HepG2 (cell line): ENCODE data around the gene CISD1. TPM values are rescaled to one million over a fixed set of nuclear protein-coding genes. Genes with fewer than 3 reads are reported as not detected.

Source experiments
- BCL3 ChIP-seq: sonication (generic); formaldehyde crosslinking; IDR thresholded peaks from 2 replicates; pipeline ENCODE4 v1.5.1; 2020; ENCODE audit warnings: mild to moderate bottlenecking, missing genetic modification reagents, moderate library complexity
- CCDC6 ChIP-seq: sonication (generic); formaldehyde crosslinking; IDR thresholded peaks from 2 replicates; pipeline ENCODE4 v1.8.1; 2022; ENCODE audit warnings: mild to moderate bottlenecking, missing genetic modification reagents, moderate library complexity
- CTCF ChIP-seq: sonication (generic); formaldehyde crosslinking; IDR thresholded peaks from 2 replicates; pipeline ENCODE4 v1.5.0; 2020; ENCODE audit warnings: mild to moderate bottlenecking, missing genetic modification reagents, moderate library complexity
- E2F1 ChIP-seq: sonication (generic); formaldehyde crosslinking; IDR thresholded peaks from 2 replicates; pipeline ENCODE4 v1.5.0; 2020; ENCODE audit warnings: missing genetic modification reagents
- HMGXB4 ChIP-seq, 2 experiments: sonication (generic) in 1 of 2; formaldehyde crosslinking in 1 of 2; IDR thresholded peaks; 2 replicates each; pipeline versions ENCODE4 v1.4.0 to v1.6.1; 2018 to 2020; ENCODE audit warnings: missing genetic modification reagents in 2 of 2, borderline replicate concordance in 1 of 2, low read depth in 1 of 2, mild to moderate bottlenecking in 1 of 2, missing biosample characterization in 1 of 2
- MIER2 ChIP-seq: IDR thresholded peaks from 2 replicates; pipeline ENCODE4 v1.6.1; 2016; ENCODE audit warnings: missing biosample characterization, missing genetic modification reagents
- MYPOP ChIP-seq: sonication (generic); formaldehyde crosslinking; IDR thresholded peaks from 2 replicates; pipeline ENCODE4 v1.8.1; 2023; ENCODE audit warnings: mild to moderate bottlenecking, moderate library complexity, missing genetic modification reagents
- PPARG ChIP-seq: conservative IDR thresholded peaks from 2 replicates; pipeline ENCODE4 v1.6.1; 2016; ENCODE audit warnings: missing biosample characterization, missing genetic modification reagents
- REXO4 ChIP-seq: sonication (generic); formaldehyde crosslinking; IDR thresholded peaks from 2 replicates; pipeline ENCODE4 v1.8.0; 2022; ENCODE audit warnings: missing genetic modification reagents, mild to moderate bottlenecking, borderline replicate concordance
- TAF15 ChIP-seq: fragments of 200-400 bp; formaldehyde crosslinking; IDR thresholded peaks from one replicate; pipeline ENCODE4 v1.6.1; 2018; ENCODE audit warnings: mild to moderate bottlenecking, low read depth, low read length; ENCODE audit not compliant: poor library complexity, severe bottlenecking
- TBX3 ChIP-seq: fragments of 450-650 bp; IDR thresholded peaks from 2 replicates; pipeline ENCODE4 v1.6.1; 2017; ENCODE audit warnings: antibody characterized with exemption, mild to moderate bottlenecking, inconsistent platforms, borderline replicate concordance
- ZNF329 ChIP-seq: sonication (generic); formaldehyde crosslinking; IDR thresholded peaks from 2 replicates; pipeline ENCODE4 v1.9.0; 2021; ENCODE audit warnings: low read depth, mild to moderate bottlenecking, missing genetic modification reagents
- ZNF354B ChIP-seq: sonication (generic); formaldehyde crosslinking; IDR thresholded peaks from 2 replicates; pipeline ENCODE4 v1.8.0; 2022; ENCODE audit warnings: mild to moderate bottlenecking, missing genetic modification reagents
- ZNF484 ChIP-seq: sonication (generic); formaldehyde crosslinking; IDR thresholded peaks from 2 replicates; pipeline ENCODE4 v1.5.1; 2020; ENCODE audit warnings: mild to moderate bottlenecking, low read depth, missing genetic modification reagents, borderline replicate concordance
- ZNF556 ChIP-seq: sonication (generic); formaldehyde crosslinking; IDR thresholded peaks from 2 replicates; pipeline ENCODE4 v1.4.0; 2020; ENCODE audit warnings: mild to moderate bottlenecking, missing genetic modification reagents, borderline replicate concordance
- ZUFSP ChIP-seq: sonication (generic); formaldehyde crosslinking; IDR thresholded peaks from 2 replicates; pipeline ENCODE4 v1.9.0; 2021; ENCODE audit warnings: missing genetic modification reagents, mild to moderate bottlenecking, borderline replicate concordance
- polyA plus RNA-seq, 8 experiments: library from polyadenylated mRNA; depleted of rRNA in 3 of 8; stranded (reverse) in 7 of 8; unstranded in 1 of 8; fragments of >200 nt; fragmentation: Illumina TruSeq in 4 of 8; extraction: Trizol in 4 of 8; gene quantifications; 2 replicates each; pipeline versions ENCODE4 v1.2.1 to v1.2.3, GENCODE V29; 2011 to 2016; ENCODE audit warnings: low read depth in 4 of 8, missing spikeins in 1 of 8, mixed read lengths in 1 of 8; ENCODE audit not compliant: insufficient read depth in 1 of 8
- total RNA-seq, 5 experiments: library from RNA; depleted of rRNA; stranded (reverse); fragments of >200 nt; fragmentation: Illumina TruSeq; extraction: Trizol; gene quantifications; 2 replicates each; pipeline ENCODE4 v1.2.3, GENCODE V29; 2016; ENCODE audit warnings: low read depth in 1 of 5

Gene CISD1
- total and polyA plus RNA-seq, 2 of the 13 experiments (the other 11 are each of a cell fraction or from before 2014, with no cell fraction given), result 63.4 to 78.9 TPM

- TF ChIP-seq CTCF (CRISPR knock-in tag) (peak; percentile 87), TBX3 (peak; percentile 49; the same call in 1 of the 2 replicates), CCDC6 (CRISPR knock-in tag) (no peak), ZNF329 (CRISPR knock-in tag) (no peak), E2F1 (CRISPR knock-in tag) (no peak), HMGXB4 (CRISPR knock-in tag; IDR thresholded peaks at IDR 0.05; ENCODE audit: borderline replicate concordance in 1 of 2, low read depth in 1 of 2) (0 out of 4 replicates have a peak, but pooled peaks of 1 of the 2 experiments have one; percentile 37), BCL3 (no peak), MIER2 (CRISPR knock-in tag) (0 out of 2 replicates have a peak, but pooled peaks have one; percentile 28), ZUFSP (CRISPR knock-in tag) (no peak), ZNF556 (CRISPR knock-in tag) (no peak), MYPOP (no peak), TAF15 (no peak), REXO4 (CRISPR knock-in tag) (no peak), ZNF354B (CRISPR knock-in tag) (no peak), ZNF484 (no peak), PPARG (CRISPR knock-in tag) (0 out of 2 replicates have a peak, but pooled peaks have one; percentile 22)
These were observed 30.6 kb downstream of the CISD1 start (continued) for GRCh38 chr10:58299580-58299979.
